DND-41 (cell line): ENCODE results near the gene DYNLRB1.

ENCODE experiments used
- EZH2 ChIP-seq: IDR thresholded peaks from 3 replicates; pipeline ENCODE4 v1.6.1; 2012; ENCODE audit warnings: borderline replicate concordance, low read depth, mild to moderate bottlenecking, moderate library complexity, low read length, inconsistent platforms; ENCODE audit not compliant: severe bottlenecking
- TF ChIP-seq, protein P1 (sequence below): IDR thresholded peaks from 2 replicates; pipeline ENCODE4 v1.5.1; 2012; ENCODE audit warnings: borderline replicate concordance, low read length, moderate library complexity, mild to moderate bottlenecking; ENCODE audit not compliant: poor library complexity, severe bottlenecking; ENCODE audit errors: extremely low read depth

DNA sequence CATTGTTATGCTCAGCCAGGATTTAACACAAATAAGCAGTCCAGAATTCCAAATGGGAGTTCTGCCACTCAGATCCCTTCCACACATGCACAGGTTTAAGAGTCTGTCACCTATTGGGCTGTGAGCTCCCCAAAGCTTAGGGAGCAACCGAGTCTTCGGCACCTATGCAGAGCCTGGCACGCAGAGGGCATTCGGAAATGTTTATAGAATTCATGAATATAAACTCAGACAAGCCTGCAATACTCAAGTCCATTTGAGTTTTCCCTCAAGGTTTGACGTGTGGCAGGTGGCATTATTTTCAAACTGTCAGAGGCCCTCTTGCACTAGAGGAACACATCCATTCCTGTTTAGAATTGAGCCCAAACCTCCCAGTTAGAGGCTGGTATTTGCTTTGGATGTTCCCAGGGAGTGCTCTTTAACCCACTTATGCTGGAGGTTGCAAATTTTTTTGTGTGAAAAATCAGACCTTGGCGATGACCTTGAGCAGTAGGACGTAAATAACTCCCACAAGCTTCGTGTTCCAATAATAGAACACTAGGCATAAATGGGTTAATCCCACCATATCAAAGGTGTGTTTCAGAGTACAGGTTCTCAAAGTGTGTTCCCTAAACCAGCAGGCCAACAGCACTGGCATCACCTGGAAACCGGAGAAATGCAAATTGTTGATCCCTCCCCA is 70.4 kb downstream of the DYNLRB1 start:
- TF ChIP-seq EZH2: no peak
- TF ChIP-seq, protein P1, sequence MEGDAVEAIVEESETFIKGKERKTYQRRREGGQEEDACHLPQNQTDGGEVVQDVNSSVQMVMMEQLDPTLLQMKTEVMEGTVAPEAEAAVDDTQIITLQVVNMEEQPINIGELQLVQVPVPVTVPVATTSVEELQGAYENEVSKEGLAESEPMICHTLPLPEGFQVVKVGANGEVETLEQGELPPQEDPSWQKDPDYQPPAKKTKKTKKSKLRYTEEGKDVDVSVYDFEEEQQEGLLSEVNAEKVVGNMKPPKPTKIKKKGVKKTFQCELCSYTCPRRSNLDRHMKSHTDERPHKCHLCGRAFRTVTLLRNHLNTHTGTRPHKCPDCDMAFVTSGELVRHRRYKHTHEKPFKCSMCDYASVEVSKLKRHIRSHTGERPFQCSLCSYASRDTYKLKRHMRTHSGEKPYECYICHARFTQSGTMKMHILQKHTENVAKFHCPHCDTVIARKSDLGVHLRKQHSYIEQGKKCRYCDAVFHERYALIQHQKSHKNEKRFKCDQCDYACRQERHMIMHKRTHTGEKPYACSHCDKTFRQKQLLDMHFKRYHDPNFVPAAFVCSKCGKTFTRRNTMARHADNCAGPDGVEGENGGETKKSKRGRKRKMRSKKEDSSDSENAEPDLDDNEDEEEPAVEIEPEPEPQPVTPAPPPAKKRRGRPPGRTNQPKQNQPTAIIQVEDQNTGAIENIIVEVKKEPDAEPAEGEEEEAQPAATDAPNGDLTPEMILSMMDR: no peak
